HG03457 (cell line): ENCODE measurements around the gene CSKMT.

Experiments used
- ATAC-seq: cut with Tn5 transposase; IDR thresholded peaks from one replicate; pipeline ENCODE4 v1.9.1; 2021; ENCODE audit warnings: moderate number of reproducible peaks; ENCODE audit not compliant: unreplicated experiment

Gene CSKMT

GRCh38 chr11:62715150-62716130, 50.3 kb downstream of the CSKMT start:
- no peak for ATAC-seq

DNA sequence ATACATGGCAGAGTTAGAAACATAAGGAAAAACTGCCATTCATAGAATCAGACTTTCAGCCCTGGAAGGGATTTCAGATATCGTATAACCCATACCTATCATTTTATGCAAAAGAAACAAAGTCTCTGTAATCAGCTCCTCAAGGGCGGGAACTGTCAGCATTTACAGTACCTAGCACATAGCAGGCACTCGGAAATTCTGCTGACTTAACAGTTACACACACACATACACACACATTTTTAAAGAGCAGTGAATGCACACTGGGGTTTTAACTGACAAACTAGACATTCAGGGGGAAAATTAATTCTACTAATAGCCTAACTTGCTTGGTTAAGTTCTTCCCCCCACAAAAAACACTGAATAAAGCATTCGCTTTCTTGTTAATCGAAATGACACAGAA, 51.1 kb downstream of the CSKMT start:
- no peak for ATAC-seq

DNA sequence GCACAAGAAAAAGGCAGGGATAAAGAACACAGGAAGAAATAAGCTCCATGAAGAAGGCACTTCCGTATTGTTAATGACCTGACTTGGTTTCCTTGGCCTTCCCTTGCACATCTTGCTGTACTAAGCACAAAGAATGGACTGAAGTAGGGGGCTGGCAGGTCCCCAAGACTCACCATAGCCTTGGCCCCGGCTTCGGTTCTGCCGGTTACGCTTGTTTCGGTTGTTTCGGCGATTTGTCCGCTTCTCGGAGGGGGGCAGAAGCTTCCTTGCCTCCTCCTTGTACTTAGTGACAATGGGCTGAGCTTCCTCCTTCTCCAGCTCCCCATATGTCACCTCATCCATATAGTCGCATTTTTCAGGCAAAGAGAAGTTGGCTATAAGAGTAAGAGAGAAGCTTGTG, 51.7 kb downstream of the CSKMT start:
- ATAC-seq = no peak
